ENCODE measurements around the gene FAM177B. TPM values are rescaled to one million over a fixed set of nuclear protein-coding genes. Genes with fewer than 3 reads are reported as not detected.

FAM177B gene
- total RNA-seq, 1 donor = not detected

DNA sequence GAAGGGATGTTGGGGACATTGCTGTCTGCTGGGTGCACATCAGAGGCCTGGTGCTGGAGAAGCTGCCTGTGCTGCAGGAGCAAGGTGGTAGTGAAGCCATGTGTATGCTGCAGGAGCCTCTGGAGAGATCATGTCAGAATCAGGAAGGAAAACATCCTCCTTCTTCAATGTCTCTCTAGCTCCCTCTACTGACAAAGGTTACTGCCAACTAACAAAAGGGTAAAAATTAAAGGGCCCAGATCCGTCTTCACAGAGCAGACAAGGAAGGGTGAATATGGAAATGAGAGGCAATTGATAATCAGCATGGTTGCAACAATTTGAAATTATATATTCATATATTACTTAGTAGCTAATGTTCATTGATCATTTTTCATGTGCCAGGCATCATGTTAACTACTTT lies 32.2 kb downstream of the FAM177B start:
- no peak overlapping the region for H3K4me3 ChIP-seq (ENCODE audit: low read depth, low read length)
- DNase-seq (ENCODE audit: low read depth) = no peak
- no peak for TF ChIP-seq CTCF (IDR thresholded peaks at IDR 0.05; ENCODE audit: insufficient read depth, low read depth, low read length)

DNA sequence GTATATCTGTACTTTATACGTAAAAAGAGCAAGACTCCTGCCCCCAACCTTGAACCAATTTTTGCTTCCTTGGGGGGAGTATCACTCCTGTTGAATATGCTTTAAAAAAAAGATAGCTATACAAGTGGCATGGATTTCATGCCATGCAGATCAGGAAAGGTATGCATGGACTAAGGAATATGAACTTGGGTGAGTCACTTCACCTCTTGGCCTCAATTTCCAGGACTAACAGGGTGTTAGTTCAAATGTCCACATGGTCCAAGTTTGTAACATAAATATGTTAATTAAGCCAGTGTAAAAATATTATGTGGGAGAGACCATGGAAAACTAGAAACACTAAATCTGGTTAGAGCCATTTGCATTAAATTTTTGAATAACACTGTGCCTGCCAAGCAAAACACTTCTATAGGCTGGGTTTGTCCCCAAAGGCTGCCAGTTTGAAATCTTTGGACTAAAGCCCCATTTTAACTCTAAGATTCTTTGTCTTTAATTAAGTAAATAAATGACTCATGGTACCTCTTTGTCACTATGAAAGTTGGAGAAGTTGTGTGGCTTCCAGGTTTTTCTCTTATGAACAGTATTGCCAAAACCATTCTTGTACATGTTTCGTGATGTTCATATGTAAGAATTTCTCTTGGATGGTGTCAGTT lies 33.1 kb downstream of the FAM177B start:
- no peak overlapping the region for H3K4me3 ChIP-seq (ENCODE audit: low read depth, low read length)
- no peak for TF ChIP-seq CTCF (IDR thresholded peaks at IDR 0.05; ENCODE audit: insufficient read depth, low read depth, low read length)
- no peak for DNase-seq (ENCODE audit: low read depth)

- no peak for TF ChIP-seq CTCF (IDR thresholded peaks at IDR 0.05; ENCODE audit: insufficient read depth, low read depth, low read length)
- H3K4me3 ChIP-seq (ENCODE audit: low read depth, low read length) = no peak overlapping the region
- DNase-seq (ENCODE audit: low read depth) = no peak
Observed at GRCh38 chr1:222772996-222773379, 36.0 kb downstream of the FAM177B start.

- H3K4me3 ChIP-seq (ENCODE audit: low read depth, low read length) = no peak overlapping the region
- TF ChIP-seq CTCF (IDR thresholded peaks at IDR 0.05; ENCODE audit: insufficient read depth, low read depth, low read length) = no peak
- peak; percentile 55 for DNase-seq (ENCODE audit: low read depth)
Observed at GRCh38 chr1:222777463-222777862, 40.5 kb downstream of the FAM177B start.

GRCh38 chr1:222777977-222778376 lies 41.0 kb downstream of the FAM177B start:
- DNase-seq (ENCODE audit: low read depth) = peak; percentile 54
- no peak for TF ChIP-seq CTCF (IDR thresholded peaks at IDR 0.05; ENCODE audit: insufficient read depth, low read depth, low read length)

GRCh38 chr1:222781251-222781650 lies 44.2 kb downstream of the FAM177B start:
- no peak for TF ChIP-seq CTCF (IDR thresholded peaks at IDR 0.05; ENCODE audit: insufficient read depth, low read depth, low read length)
- DNase-seq (ENCODE audit: low read depth) = no peak
- no peak overlapping the region for H3K4me3 ChIP-seq (ENCODE audit: low read depth, low read length)

More at GRCh38 chr1:222777977-222778376, 41.0 kb downstream of the FAM177B start:
- H3K4me3 ChIP-seq (ENCODE audit: low read depth, low read length) = no peak overlapping the region

DNA sequence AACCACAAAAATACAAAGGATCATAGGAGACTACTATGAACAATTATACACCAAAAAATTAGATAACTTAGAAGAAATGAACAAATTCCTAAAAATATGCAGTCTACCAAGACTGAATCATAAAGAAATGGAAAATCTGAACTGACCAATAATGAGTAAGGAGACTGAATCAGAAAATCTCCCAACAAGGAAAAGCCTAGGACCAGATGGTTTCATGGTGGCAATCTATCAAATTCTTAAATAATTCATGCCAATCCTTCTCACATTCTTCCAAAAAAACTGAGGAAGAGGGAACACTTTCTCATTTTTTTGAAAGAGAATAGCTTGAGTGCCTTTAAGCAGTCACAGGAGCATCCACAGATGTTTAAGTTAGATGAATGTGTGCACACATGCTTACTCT lies 46.0 kb downstream of the FAM177B start:
- TF ChIP-seq CTCF (IDR thresholded peaks at IDR 0.05; ENCODE audit: insufficient read depth, low read depth, low read length) = no peak
- H3K4me3 ChIP-seq (ENCODE audit: low read depth, low read length) = no peak overlapping the region
- DNase-seq (ENCODE audit: low read depth) = no peak
